GM23338 (cell line): Measurements from ENCODE around the gene TBX10. TPM values are rescaled to one million over a fixed set of nuclear protein-coding genes. Genes with fewer than 3 reads are reported as not detected.

Experiments
- ATAC-seq: fragments of 200-7000 bp; cut with Tn5 transposase; 3 replicates; pipeline ENCODE4 v1.9.1; 2020
- DNase-seq: peaks from one replicate; pipeline ENCODE4 v3.0.0-alpha.2; 2015; ENCODE audit warnings: low spot score
- H2AFZ ChIP-seq: fragments of 200-600 bp; sonication (generic); 2 replicates; pipeline ENCODE4 v1.8.0; 2016; ENCODE audit warnings: antibody characterized with exemption, mild to moderate bottlenecking, moderate library complexity
- H3F3A ChIP-seq: fragments of 200-600 bp; sonication (generic); replicated peaks from 2 replicates; pipeline ENCODE4 v1.8.0; 2017; ENCODE audit warnings: antibody characterized with exemption, mixed run types, low read depth
- H3K27ac ChIP-seq: fragments of 200-600 bp; sonication (generic); 2 replicates; pipeline ENCODE4 v1.6.1; 2016; ENCODE audit warnings: low read depth
- H3K27me3 ChIP-seq: fragments of 200-600 bp; sonication (generic); 2 replicates; pipeline ENCODE4 v1.8.0; 2016; ENCODE audit warnings: mild to moderate bottlenecking, mixed run types, moderate library complexity; ENCODE audit not compliant: insufficient read depth
- H3K36me3 ChIP-seq: fragments of 200-600 bp; sonication (generic); 2 replicates; pipeline ENCODE4 v1.8.0; 2016; ENCODE audit warnings: mild to moderate bottlenecking; ENCODE audit not compliant: insufficient read depth
- H3K4me1 ChIP-seq: fragments of 200-600 bp; sonication (generic); 2 replicates; pipeline ENCODE4 v1.8.0; 2016; ENCODE audit warnings: mild to moderate bottlenecking, moderate library complexity; ENCODE audit not compliant: insufficient read depth
- H3K4me2 ChIP-seq: fragments of 200-600 bp; sonication (generic); 2 replicates; pipeline ENCODE4 v1.7.1; 2017; ENCODE audit warnings: mixed run types
- H3K4me3 ChIP-seq: fragments of 200-600 bp; sonication (generic); 2 replicates; pipeline ENCODE4 v1.6.1; 2016; ENCODE audit warnings: mixed run types
- H3K79me2 ChIP-seq: fragments of 200-600 bp; sonication (generic); replicated peaks from 2 replicates; pipeline ENCODE4 v1.8.0; 2017; ENCODE audit warnings: mild to moderate bottlenecking; ENCODE audit not compliant: insufficient read depth
- H3K9me2 ChIP-seq: fragments of 200-600 bp; sonication (generic); 2 replicates; pipeline ENCODE4 v1.8.0; 2017; ENCODE audit not compliant: insufficient read depth
- H4K20me1 ChIP-seq: fragments of 200-600 bp; sonication (generic); replicated peaks from 2 replicates; pipeline ENCODE4 v1.8.0; 2017; ENCODE audit warnings: mild to moderate bottlenecking; ENCODE audit not compliant: insufficient read depth
- H3K27ac Mint-ChIP-seq: 2 replicates; pipeline ENCODE4 v1.8.0; 2020; ENCODE audit warnings: inconsistent platforms, mild to moderate bottlenecking, moderate library complexity, mixed read lengths
- H3K27me3 Mint-ChIP-seq: 3 replicates; pipeline ENCODE4 v1.8.0; 2022; ENCODE audit warnings: low read depth, mild to moderate bottlenecking, moderate library complexity, mixed read lengths, inconsistent platforms; ENCODE audit not compliant: insufficient read depth, poor library complexity
- H3K36me3 Mint-ChIP-seq: 3 replicates; pipeline ENCODE4 v1.8.0; 2021; ENCODE audit warnings: low read depth, mild to moderate bottlenecking, inconsistent platforms, moderate library complexity, mixed read lengths
- H3K4me1 Mint-ChIP-seq: 3 replicates; pipeline ENCODE4 v1.8.0; 2020; ENCODE audit warnings: mild to moderate bottlenecking, inconsistent platforms, mixed read lengths
- H3K4me3 Mint-ChIP-seq: 3 replicates; pipeline ENCODE4 v1.8.0; 2021; ENCODE audit warnings: moderate library complexity, mild to moderate bottlenecking, inconsistent platforms, mixed read lengths
- H3K9me3 Mint-ChIP-seq: 3 replicates; pipeline ENCODE4 v1.8.0; 2020; ENCODE audit warnings: moderate library complexity, mild to moderate bottlenecking, inconsistent platforms, mixed read lengths
- CREB1 ChIP-seq: fragments of 250-450 bp; sonication (Bioruptor Pico); IDR thresholded peaks from 2 replicates; pipeline ENCODE4 v1.5.0; 2020; ENCODE audit warnings: low read depth, mild to moderate bottlenecking, moderate library complexity
- CTCF ChIP-seq, 2 experiments: fragments of 200-600 bp in 1 of 2; sonication (generic) in 1 of 2; conservative IDR thresholded peaks; 2 replicates each; pipeline versions ENCODE4 v1.5.1 to v1.6.1; 2016 to 2017; ENCODE audit warnings: antibody characterized with exemption in 2 of 2, low read depth in 2 of 2, mild to moderate bottlenecking in 2 of 2, moderate library complexity in 1 of 2
- ETS1 ChIP-seq: IDR thresholded peaks from 2 replicates; pipeline ENCODE4 v1.6.1; 2016; ENCODE audit warnings: antibody characterized with exemption
- EZH2 ChIP-seq: fragments of 200-600 bp; sonication (generic); IDR thresholded peaks from one replicate; pipeline ENCODE4 v1.8.0; 2017; ENCODE audit warnings: antibody characterized with exemption, mild to moderate bottlenecking, low read depth; ENCODE audit not compliant: unreplicated experiment
- EZH2phosphoT487 ChIP-seq: fragments of 200-600 bp; sonication (generic); IDR thresholded peaks from one replicate; pipeline ENCODE4 v1.8.1; 2018; ENCODE audit warnings: antibody characterized with exemption; ENCODE audit not compliant: unreplicated experiment
- JUNB ChIP-seq: IDR thresholded peaks from one replicate; pipeline ENCODE4 v1.6.1; 2016; ENCODE audit warnings: antibody characterized with exemption; ENCODE audit not compliant: unreplicated experiment
- NANOG ChIP-seq: IDR thresholded peaks from 2 replicates; pipeline ENCODE4 v1.6.1; 2016; ENCODE audit warnings: antibody characterized with exemption, borderline replicate concordance
- POLR2AphosphoS5 ChIP-seq: IDR thresholded peaks from 2 replicates; pipeline ENCODE4 v1.6.1; 2016; ENCODE audit warnings: antibody characterized with exemption, low read depth
- REST ChIP-seq: IDR thresholded peaks from one replicate; pipeline ENCODE4 v1.6.1; 2018; ENCODE audit warnings: antibody characterized with exemption; ENCODE audit not compliant: unreplicated experiment
- STAT1 ChIP-seq: IDR thresholded peaks from one replicate; pipeline ENCODE4 v1.6.1; 2016; ENCODE audit warnings: antibody characterized with exemption; ENCODE audit not compliant: unreplicated experiment
- ZNF114 ChIP-seq: fragments of 250-450 bp; sonication (Bioruptor Pico); IDR thresholded peaks from 2 replicates; pipeline ENCODE4 v1.5.0; 2020; ENCODE audit warnings: mild to moderate bottlenecking, moderate library complexity
- ZNF331 ChIP-seq: fragments of 250-450 bp; sonication (Bioruptor Pico); IDR thresholded peaks from 2 replicates; pipeline ENCODE4 v1.5.0; 2020; ENCODE audit warnings: low read depth, mild to moderate bottlenecking, moderate library complexity
- polyA plus RNA-seq: library from polyadenylated mRNA; unstranded; fragments of >200 nt; fragmentation: Nextera tagmentation; extraction: Ambion mirVana; gene quantifications from 2 replicates; pipeline ENCODE4 v1.2.1, GENCODE V29; 2016
- total RNA-seq: library from RNA; depleted of rRNA; stranded (reverse); fragments of >200 nt; shearing (Covaris generic); gene quantifications from 2 replicates; pipeline ENCODE4 v1.2.3, GENCODE V29; 2014
- TF ChIP-seq, protein P1 (sequence below): fragments of 250-450 bp; sonication (Bioruptor Pico); IDR thresholded peaks from 2 replicates; pipeline ENCODE4 v1.5.0; 2020; ENCODE audit warnings: mild to moderate bottlenecking, moderate library complexity

TBX10 gene
- total and polyA plus RNA-seq, 2 experiments from 2014 or later, result 0.10 TPM; not detected in 1

DNA sequence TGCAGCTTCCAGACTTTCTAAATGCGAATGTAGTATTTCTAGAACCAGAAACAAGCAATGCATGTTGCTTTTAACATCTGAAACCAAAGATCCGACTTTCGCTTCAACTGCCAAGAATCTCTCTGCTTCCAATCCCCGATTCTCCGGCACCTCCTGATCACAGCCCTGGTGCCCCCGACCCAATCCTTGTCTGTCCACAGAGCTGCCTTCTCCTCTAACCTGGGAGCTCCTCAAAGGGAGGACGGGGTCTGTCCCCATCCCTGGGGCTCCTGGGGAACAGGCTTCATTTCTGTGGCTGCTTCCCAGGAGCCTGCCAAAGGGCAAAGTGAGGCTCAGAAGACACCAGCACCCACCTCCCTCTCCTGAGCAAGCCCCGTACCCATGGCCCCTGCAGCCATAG, 34.3 kb upstream of the TBX10 start:
- H3K36me3 Mint-ChIP-seq, result no peaks in the 10 kb centered on the region
- no peak for TF ChIP-seq EZH2phosphoT487
- TF ChIP-seq POLR2AphosphoS5, result no peak
- TF ChIP-seq CTCF (conservative IDR thresholded peaks at IDR 0.05; ENCODE audit: low read depth in 2 of 2), result no peak
- TF ChIP-seq ZNF331 (CRISPR knock-in tag), result no peak
- no peak for TF ChIP-seq ZNF114 (CRISPR knock-in tag)
- no peak for TF ChIP-seq STAT1
- TF ChIP-seq NANOG, result no peak
- TF ChIP-seq ETS1, result no peak
- TF ChIP-seq, protein P1, sequence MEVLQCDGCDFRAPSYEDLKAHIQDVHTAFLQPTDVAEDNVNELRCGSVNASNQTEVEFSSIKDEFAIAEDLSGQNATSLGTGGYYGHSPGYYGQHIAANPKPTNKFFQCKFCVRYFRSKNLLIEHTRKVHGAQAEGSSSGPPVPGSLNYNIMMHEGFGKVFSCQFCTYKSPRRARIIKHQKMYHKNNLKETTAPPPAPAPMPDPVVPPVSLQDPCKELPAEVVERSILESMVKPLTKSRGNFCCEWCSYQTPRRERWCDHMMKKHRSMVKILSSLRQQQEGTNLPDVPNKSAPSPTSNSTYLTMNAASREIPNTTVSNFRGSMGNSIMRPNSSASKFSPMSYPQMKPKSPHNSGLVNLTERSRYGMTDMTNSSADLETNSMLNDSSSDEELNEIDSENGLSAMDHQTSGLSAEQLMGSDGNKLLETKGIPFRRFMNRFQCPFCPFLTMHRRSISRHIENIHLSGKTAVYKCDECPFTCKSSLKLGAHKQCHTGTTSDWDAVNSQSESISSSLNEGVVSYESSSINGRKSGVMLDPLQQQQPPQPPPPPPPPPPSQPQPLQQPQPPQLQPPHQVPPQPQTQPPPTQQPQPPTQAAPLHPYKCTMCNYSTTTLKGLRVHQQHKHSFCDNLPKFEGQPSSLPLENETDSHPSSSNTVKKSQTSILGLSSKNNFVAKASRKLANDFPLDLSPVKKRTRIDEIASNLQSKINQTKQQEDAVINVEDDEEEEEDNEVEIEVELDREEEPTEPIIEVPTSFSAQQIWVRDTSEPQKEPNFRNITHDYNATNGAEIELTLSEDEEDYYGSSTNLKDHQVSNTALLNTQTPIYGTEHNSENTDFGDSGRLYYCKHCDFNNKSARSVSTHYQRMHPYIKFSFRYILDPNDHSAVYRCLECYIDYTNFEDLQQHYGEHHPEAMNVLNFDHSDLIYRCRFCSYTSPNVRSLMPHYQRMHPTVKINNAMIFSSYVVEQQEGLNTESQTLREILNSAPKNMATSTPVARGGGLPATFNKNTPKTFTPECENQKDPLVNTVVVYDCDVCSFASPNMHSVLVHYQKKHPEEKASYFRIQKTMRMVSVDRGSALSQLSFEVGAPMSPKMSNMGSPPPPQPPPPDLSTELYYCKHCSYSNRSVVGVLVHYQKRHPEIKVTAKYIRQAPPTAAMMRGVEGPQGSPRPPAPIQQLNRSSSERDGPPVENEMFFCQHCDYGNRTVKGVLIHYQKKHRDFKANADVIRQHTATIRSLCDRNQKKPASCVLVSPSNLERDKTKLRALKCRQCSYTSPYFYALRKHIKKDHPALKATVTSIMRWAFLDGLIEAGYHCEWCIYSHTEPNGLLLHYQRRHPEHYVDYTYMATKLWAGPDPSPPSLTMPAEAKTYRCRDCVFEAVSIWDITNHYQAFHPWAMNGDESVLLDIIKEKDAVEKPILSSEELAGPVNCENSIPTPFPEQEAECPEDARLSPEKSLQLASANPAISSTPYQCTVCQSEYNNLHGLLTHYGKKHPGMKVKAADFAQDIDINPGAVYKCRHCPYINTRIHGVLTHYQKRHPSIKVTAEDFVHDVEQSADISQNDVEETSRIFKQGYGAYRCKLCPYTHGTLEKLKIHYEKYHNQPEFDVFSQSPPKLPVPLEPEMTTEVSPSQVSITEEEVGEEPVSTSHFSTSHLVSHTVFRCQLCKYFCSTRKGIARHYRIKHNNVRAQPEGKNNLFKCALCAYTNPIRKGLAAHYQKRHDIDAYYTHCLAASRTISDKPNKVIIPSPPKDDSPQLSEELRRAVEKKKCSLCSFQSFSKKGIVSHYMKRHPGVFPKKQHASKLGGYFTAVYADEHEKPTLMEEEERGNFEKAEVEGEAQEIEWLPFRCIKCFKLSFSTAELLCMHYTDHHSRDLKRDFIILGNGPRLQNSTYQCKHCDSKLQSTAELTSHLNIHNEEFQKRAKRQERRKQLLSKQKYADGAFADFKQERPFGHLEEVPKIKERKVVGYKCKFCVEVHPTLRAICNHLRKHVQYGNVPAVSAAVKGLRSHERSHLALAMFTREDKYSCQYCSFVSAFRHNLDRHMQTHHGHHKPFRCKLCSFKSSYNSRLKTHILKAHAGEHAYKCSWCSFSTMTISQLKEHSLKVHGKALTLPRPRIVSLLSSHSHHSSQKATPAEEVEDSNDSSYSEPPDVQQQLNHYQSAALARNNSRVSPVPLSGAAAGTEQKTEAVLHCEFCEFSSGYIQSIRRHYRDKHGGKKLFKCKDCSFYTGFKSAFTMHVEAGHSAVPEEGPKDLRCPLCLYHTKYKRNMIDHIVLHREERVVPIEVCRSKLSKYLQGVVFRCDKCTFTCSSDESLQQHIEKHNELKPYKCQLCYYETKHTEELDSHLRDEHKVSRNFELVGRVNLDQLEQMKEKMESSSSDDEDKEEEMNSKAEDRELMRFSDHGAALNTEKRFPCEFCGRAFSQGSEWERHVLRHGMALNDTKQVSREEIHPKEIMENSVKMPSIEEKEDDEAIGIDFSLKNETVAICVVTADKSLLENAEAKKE (CRISPR knock-in tag), result no peak
- TF ChIP-seq REST, result no peak
- no peak for TF ChIP-seq JUNB
- no peak for TF ChIP-seq EZH2
- TF ChIP-seq CREB1, result no peak
- H3K4me1 Mint-ChIP-seq, result peaks cover 19% of the 10 kb centered on the region
- Histone ChIP-seq H3K9me2 (no peaks in the 10 kb centered on the region), H3F3A (no peaks in the 10 kb centered on the region), H3K4me2 (no peak overlapping the region), H3K79me2 (no peaks in the 10 kb centered on the region), H3K27me3 (no peaks in the 10 kb centered on the region), H2AFZ (no peak overlapping the region), H3K27ac (no peak overlapping the region), H4K20me1 (no peaks in the 10 kb centered on the region), H3K4me3 (no peak overlapping the region), H3K36me3 (no peaks in the 10 kb centered on the region), H3K4me1 (no peaks in the 10 kb centered on the region)
- H3K27me3 Mint-ChIP-seq, result peaks cover 9% of the 10 kb centered on the region
- DNase-seq (no peak), ATAC-seq (peak; percentile 24; the same call in 2 of the 3 replicates)
- H3K9me3 Mint-ChIP-seq, result no peaks in the 10 kb centered on the region; the same call in 2 of the 3 replicates
- H3K4me3 Mint-ChIP-seq, result no peak overlapping the region
- H3K27ac Mint-ChIP-seq, result no peak overlapping the region; the same call in 1 of the 2 replicates
